Urinary bladder (tissue), 4 donors: Measurements from ENCODE around the gene RB1. TPM values are rescaled to one million over a fixed set of nuclear protein-coding genes. Genes with fewer than 3 reads are reported as not detected.

ENCODE experiments used
- DNase-seq: peaks from one replicate; pipeline ENCODE4 v3.0.0-alpha.2; 2015; ENCODE audit errors: extremely low spot score
- H3K27ac ChIP-seq: one replicate; pipeline ENCODE4 v1.5.1; 2013; ENCODE audit warnings: low read depth, mild to moderate bottlenecking, moderate library complexity
- H3K36me3 ChIP-seq: one replicate; pipeline ENCODE4 v1.6.1; 2013; ENCODE audit warnings: mild to moderate bottlenecking, moderate library complexity; ENCODE audit not compliant: insufficient read depth
- H3K4me1 ChIP-seq: one replicate; pipeline ENCODE4 v1.6.1; 2013; ENCODE audit warnings: mild to moderate bottlenecking, moderate library complexity; ENCODE audit not compliant: insufficient read depth
- H3K4me3 ChIP-seq: one replicate; pipeline ENCODE4 v1.5.1; 2013; ENCODE audit warnings: low read depth, low read length
- WGBS: extraction: QIAGEN DNeasy Blood & Tissue Kit; methylation state at CpG from one replicate; pipeline ENCODE4 v1.1.7; 2013; 5-methylcytosine and 5-hydroxymethylcytosine counted together
- polyA plus RNA-seq: library from polyadenylated mRNA; stranded (reverse); fragments of 200-250 nt; gene quantifications from one replicate; pipeline ENCODE4 v1.2.3, GENCODE V29; 2013
- total RNA-seq: library from RNA; depleted of rRNA; stranded (reverse); fragments of >200 nt; gene quantifications from one replicate; pipeline ENCODE4 v1.2.3, GENCODE V29; 2014
- donor health status: healthy with polysubstance abuse.
- donor health status: healthy.

Gene RB1
- total and polyA plus RNA-seq, 2 donors: 19.7 to 81.6 TPM

GRCh38 chr13:48483575-48483974, 180.0 kb downstream of the RB1 start:
- Histone ChIP-seq H3K4me3 (no peak overlapping the region), H3K4me1 (no peaks in the 10 kb centered on the region), H3K27ac (no peak overlapping the region), H3K36me3 (no peaks in the 10 kb centered on the region)
- no peak for DNase-seq
- WGBS: 89% methylated on average over 3 of the region's 3 CpGs

DNA sequence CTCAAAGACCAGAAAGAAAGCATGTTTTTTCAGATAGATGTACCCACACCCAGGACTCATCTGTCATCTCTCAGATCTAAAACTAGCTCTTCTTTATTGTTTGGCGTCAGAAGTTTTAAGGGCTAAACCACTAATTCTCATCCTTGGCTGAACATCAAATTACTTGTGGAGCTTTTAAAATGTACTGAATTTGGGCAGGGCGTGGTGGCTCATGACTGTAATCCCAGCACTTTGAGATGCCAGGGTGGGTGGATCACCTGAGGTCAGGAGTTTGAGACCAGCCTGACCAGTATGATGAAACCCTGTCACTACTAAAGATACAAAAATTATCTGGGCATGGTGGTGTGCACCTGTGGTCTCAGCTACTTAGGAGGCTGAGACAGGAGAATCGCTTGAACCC, 181.9 kb downstream of the RB1 start:
- no peaks in the 10 kb centered on the region for H3K36me3 ChIP-seq
- WGBS: 87% methylated on average over 3 of the region's 3 CpGs
- H3K4me1 ChIP-seq: no peaks in the 10 kb centered on the region
- H3K27ac ChIP-seq: no peak overlapping the region
- H3K4me3 ChIP-seq: no peak overlapping the region
- DNase-seq: no peak

- Histone ChIP-seq H3K27ac (no peak overlapping the region), H3K4me3 (no peak overlapping the region), H3K4me1 (no peaks in the 10 kb centered on the region), H3K36me3 (no peaks in the 10 kb centered on the region)
- no peak for DNase-seq
These were observed 182.8 kb downstream of the RB1 start for GRCh38 chr13:48486362-48486761.

DNA sequence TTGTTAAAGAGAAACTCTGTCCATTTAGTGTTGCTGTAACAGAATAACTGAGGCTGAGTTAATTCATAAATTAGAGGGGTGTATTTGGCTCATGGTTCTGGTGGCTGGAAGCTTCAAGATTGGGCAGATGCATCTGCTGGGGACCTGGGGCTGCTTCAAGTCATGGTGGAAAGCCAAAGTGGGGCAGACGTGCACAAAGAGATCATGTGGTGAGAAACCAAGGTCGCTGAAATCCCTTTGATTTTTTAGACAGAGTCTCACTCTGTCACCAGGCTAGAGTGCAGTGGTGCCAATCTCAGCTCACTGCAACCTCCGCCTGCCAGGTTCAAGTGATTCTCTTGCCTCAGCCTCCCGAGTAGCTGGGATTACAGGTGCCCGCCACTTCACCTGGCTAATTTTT, 183.3 kb downstream of the RB1 start:
- WGBS: 91% methylated on average over 5 of the region's 5 CpGs
- Histone ChIP-seq H3K27ac (no peak overlapping the region), H3K4me1 (no peaks in the 10 kb centered on the region), H3K36me3 (no peaks in the 10 kb centered on the region), H3K4me3 (no peak overlapping the region)
- DNase-seq: no peak

DNA sequence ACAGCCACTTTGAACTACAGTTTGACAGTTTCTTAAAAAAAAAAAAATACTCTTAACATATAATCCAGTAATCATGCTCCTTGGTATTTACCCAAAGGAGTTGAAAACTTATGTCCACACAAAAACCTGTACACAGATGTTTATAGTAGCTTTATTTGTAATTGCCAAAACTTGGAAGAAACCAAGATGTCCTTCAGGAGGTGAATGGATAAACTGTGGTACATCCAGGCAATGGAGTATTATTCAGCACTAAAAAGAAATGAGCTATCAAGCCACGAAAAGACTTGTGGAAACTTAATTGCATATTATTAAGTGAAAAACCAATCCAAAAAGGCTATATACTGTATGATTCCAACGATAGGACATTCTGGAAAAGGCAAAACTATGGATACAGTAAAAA, 184.4 kb downstream of the RB1 start:
- no peak for DNase-seq
- no peaks in the 10 kb centered on the region for H3K36me3 ChIP-seq

GRCh38 chr13:48488995-48489394, 185.4 kb downstream of the RB1 start:
- H3K27ac ChIP-seq: no peak overlapping the region
- no peaks in the 10 kb centered on the region for H3K36me3 ChIP-seq
- DNase-seq: no peak
- no peaks in the 10 kb centered on the region for H3K4me1 ChIP-seq
- no peak overlapping the region for H3K4me3 ChIP-seq

More for the DNA sequence above, 184.4 kb downstream of the RB1 start:
- Histone ChIP-seq H3K27ac (no peak overlapping the region), H3K4me3 (no peak overlapping the region), H3K4me1 (no peaks in the 10 kb centered on the region)
- 98% methylated on average over 2 of the region's 2 CpGs for WGBS

DNA sequence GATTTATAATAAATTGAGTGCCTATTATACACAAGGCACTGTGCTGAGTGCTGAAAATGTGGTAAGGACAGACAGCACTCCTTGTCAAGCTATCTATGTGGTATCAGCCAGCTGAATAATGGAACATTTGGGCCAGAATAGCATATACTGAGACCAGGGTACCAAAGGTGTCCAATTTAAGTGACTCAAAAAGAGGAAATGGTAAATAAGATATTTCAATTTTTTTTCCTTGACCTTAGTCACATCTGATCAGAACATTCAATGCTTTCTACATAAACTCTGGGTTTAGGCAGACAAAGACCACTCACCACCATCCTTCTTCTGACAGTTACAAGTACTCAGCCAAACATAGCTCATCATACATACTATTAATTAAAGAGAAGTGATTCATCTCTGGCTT, 186.1 kb downstream of the RB1 start:
- Histone ChIP-seq H3K4me3 (no peak overlapping the region), H3K4me1 (no peaks in the 10 kb centered on the region), H3K27ac (no peak overlapping the region), H3K36me3 (no peaks in the 10 kb centered on the region)
- DNase-seq: no peak

GRCh38 chr13:48490241-48490640, 186.7 kb downstream of the RB1 start:
- H3K27ac ChIP-seq: no peak overlapping the region
- H3K4me1 ChIP-seq: no peaks in the 10 kb centered on the region
- no peak for DNase-seq
- WGBS: 83% methylated on average over 3 of the region's 3 CpGs
- H3K4me3 ChIP-seq: no peak overlapping the region
- no peaks in the 10 kb centered on the region for H3K36me3 ChIP-seq

DNA sequence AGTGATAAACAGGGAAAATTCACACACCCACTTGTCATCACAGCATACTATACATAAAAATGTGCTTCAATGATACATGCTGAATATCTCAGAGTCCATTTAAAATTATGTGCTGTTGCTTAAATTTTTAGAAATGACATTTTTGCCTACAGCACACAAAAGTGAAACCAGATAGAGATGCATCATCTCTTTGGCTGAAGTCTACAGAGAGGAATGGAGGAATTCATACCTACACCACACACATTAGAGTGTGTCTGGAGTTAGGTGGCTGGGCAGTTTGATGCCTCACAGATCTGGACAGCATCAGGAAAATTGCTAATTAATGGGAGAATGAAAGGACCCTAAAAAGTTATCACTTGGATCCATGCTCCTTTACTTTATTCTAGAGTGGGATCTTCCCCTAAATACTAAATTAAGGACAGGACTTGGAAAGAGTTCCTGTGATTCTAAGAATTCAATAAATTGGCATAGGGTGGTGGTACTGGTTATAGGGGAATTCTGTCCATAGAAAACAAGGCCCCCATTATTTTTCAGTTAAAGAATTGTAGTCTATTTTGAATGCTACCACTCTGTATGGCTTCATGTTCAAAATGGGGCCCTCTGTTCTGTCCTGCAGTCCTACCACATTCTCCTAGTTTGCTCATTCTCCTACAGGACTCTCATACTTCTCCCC, 188.0 kb downstream of the RB1 start:
- Histone ChIP-seq H3K4me1 (no peaks in the 10 kb centered on the region), H3K36me3 (no peaks in the 10 kb centered on the region), H3K27ac (peak overlapping the region; percentile 48), H3K4me3 (peak overlapping the region; percentile 1)
- no peak for DNase-seq

- H3K36me3 ChIP-seq: no peaks in the 10 kb centered on the region
- peak overlapping the region; percentile 1 for H3K4me3 ChIP-seq
- DNase-seq: no peak
- 64% methylated on average over 1 of the region's 1 CpG for WGBS
- H3K27ac ChIP-seq: peak overlapping the region; percentile 48
- H3K4me1 ChIP-seq: no peaks in the 10 kb centered on the region
These were observed 188.5 kb downstream of the RB1 start for GRCh38 chr13:48492096-48492440.

GRCh38 chr13:48492470-48493065, 189.0 kb downstream of the RB1 start:
- Histone ChIP-seq H3K27ac (peak overlapping the region; percentile 63), H3K36me3 (no peaks in the 10 kb centered on the region), H3K4me1 (no peaks in the 10 kb centered on the region), H3K4me3 (peak overlapping the region; percentile 1)
- no peak for DNase-seq
- WGBS: 30% methylated on average over 16 of the region's 16 CpGs

DNA sequence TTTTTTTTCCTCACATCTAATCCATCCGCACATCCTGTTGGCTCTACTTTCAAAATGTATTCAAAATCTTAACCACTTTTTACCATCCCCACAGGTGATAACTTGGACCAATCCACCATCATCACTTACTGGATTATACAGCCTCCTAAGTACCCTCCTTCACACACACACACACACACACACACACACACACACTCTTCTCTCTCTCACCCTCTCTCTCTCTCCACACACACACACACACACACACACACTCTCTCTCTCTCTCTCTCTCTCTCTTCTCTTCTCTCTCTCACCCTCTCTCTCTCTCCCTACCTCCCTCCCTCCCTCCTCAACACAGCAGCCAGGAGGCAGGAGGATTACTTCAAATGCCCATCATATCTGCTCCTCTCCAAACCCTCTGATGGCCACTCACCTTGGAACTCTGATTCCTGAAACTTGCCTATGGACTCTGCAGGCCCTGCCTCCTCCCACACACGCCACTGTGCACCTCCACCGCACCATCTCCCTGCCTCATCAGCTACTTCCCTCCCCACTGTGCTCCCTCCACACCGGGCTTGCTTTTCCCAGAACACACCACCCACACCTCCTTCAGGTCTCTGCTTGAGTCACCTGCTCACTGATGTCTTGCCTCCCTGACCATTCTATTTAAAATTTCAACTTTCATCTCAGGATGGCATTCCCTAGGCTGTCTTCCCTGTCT, 189.7 kb downstream of the RB1 start:
- Histone ChIP-seq H3K27ac (peak overlapping the region; percentile 63), H3K36me3 (no peaks in the 10 kb centered on the region), H3K4me3 (no peak overlapping the region), H3K4me1 (no peaks in the 10 kb centered on the region)
- WGBS: 73% methylated on average over 4 of the region's 4 CpGs
- no peak for DNase-seq

GRCh38 chr13:48493851-48494250, 190.3 kb downstream of the RB1 start:
- H3K4me1 ChIP-seq: no peaks in the 10 kb centered on the region
- no peak overlapping the region for H3K4me3 ChIP-seq
- no peak overlapping the region for H3K27ac ChIP-seq
- 73% methylated on average over 2 of the region's 2 CpGs for WGBS
- no peaks in the 10 kb centered on the region for H3K36me3 ChIP-seq
- DNase-seq: no peak

GRCh38 chr13:48494874-48495273, 191.3 kb downstream of the RB1 start:
- H3K4me3 ChIP-seq: no peak overlapping the region
- H3K27ac ChIP-seq: no peak overlapping the region
- no peaks in the 10 kb centered on the region for H3K36me3 ChIP-seq
- H3K4me1 ChIP-seq: no peaks in the 10 kb centered on the region
- DNase-seq: no peak
- 81% methylated on average over 1 of the region's 1 CpG for WGBS
